Fibroblast of pulmonary artery (primary cell): ENCODE data around the gene MED13.

Experiments
- DNase-seq: peaks from one replicate; pipeline ENCODE4 v3.0.0-alpha.2; 2010; ENCODE audit warnings: low read depth
- H3K4me3 ChIP-seq: replicated peaks from 2 replicates; pipeline ENCODE4 v1.5.1; 2011; ENCODE audit warnings: low read depth, mild to moderate bottlenecking, control low read depth, low read length, moderate library complexity
- CTCF ChIP-seq: IDR thresholded peaks from 2 replicates; pipeline ENCODE4 v1.5.1; 2011; ENCODE audit warnings: mild to moderate bottlenecking, control low read depth, low read length, inconsistent platforms; ENCODE audit errors: missing control alignments

The MED13 gene

GRCh38 chr17:62043602-62044001 is 21.5 kb downstream of the MED13 start:
- no peak for TF ChIP-seq CTCF
- no peak overlapping the region for H3K4me3 ChIP-seq
- no peak for DNase-seq

DNA sequence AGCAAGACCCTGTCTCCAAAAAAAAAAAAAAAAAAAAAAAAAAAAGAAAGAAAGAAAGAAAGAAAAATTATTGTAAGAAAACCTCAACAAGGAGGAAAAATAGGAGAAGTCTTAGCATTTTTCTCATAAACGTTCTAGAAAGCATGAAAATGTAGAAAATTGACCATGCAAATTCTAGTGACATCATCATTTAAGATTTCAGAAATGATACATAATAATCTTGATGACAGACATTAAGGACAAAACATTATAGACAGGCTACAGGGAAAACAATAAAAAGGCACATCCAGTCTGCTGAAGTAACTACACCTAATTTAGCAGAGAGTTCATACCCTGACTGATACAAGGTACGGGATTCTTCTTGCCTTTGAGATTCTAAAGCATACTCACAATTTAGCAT is 21.9 kb downstream of the MED13 start:
- no peak for DNase-seq
- TF ChIP-seq CTCF: no peak
- no peak overlapping the region for H3K4me3 ChIP-seq

GRCh38 chr17:62038248-62038647 is 26.8 kb downstream of the MED13 start:
- DNase-seq: no peak
- TF ChIP-seq CTCF: no peak
- no peak overlapping the region for H3K4me3 ChIP-seq

DNA sequence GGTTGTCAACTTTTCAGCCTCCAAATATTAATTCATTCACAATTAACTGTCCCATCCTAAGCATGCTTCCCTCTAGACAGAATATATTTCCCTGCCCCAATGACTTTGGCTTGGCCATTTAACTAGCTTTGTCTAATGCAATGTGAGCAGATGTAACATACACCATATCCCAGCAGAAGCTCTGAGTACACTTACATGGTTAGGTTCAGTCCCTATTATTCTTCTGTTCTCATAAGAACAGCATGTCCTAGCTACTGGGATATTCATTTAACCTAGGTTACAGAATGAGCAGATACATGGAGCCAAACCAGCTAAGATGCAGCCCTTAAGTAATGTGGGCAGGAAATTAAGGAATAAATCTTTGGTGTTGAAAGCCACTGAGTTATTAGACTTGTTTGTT is 31.8 kb downstream of the MED13 start:
- H3K4me3 ChIP-seq: no peak overlapping the region
- no peak for TF ChIP-seq CTCF
- no peak for DNase-seq

GRCh38 chr17:62032480-62032879 is 32.6 kb downstream of the MED13 start:
- H3K4me3 ChIP-seq: no peak overlapping the region
- no peak for DNase-seq
- no peak for TF ChIP-seq CTCF

DNA sequence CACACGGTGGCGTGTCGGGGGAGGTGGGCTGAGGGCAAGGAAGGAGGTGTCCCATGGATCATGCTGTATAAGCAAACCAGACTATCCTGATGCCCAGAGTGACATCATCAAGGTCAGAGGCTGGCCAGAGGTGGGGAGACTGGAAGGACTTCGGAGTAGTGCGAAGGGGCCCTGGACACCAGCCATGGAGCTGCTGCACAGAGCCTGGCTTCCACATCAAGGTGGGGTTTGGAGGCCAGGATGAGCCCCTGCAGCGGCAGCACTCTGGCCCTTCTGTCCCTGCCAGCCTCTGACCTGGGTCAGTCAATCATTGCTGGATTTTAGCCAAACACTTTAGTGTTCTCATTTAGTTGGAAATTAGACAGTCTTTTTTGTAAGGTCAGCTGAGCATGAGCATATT is 34.8 kb downstream of the MED13 start:
- H3K4me3 ChIP-seq: no peak overlapping the region
- no peak for TF ChIP-seq CTCF
- DNase-seq: no peak

- no peak for DNase-seq
- no peak overlapping the region for H3K4me3 ChIP-seq
- no peak for TF ChIP-seq CTCF
Observed at GRCh38 chr17:62024866-62025265, 40.2 kb downstream of the MED13 start.
